ENCODE data around the gene SLC10A3. TPM values are rescaled to one million over a fixed set of nuclear protein-coding genes. Genes with fewer than 3 reads are reported as not detected.

SLC10A3 gene, protein sequence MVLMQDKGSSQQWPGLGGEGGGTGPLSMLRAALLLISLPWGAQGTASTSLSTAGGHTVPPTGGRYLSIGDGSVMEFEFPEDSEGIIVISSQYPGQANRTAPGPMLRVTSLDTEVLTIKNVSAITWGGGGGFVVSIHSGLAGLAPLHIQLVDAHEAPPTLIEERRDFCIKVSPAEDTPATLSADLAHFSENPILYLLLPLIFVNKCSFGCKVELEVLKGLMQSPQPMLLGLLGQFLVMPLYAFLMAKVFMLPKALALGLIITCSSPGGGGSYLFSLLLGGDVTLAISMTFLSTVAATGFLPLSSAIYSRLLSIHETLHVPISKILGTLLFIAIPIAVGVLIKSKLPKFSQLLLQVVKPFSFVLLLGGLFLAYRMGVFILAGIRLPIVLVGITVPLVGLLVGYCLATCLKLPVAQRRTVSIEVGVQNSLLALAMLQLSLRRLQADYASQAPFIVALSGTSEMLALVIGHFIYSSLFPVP
- total RNA-seq, result 3.5 TPM

DNA sequence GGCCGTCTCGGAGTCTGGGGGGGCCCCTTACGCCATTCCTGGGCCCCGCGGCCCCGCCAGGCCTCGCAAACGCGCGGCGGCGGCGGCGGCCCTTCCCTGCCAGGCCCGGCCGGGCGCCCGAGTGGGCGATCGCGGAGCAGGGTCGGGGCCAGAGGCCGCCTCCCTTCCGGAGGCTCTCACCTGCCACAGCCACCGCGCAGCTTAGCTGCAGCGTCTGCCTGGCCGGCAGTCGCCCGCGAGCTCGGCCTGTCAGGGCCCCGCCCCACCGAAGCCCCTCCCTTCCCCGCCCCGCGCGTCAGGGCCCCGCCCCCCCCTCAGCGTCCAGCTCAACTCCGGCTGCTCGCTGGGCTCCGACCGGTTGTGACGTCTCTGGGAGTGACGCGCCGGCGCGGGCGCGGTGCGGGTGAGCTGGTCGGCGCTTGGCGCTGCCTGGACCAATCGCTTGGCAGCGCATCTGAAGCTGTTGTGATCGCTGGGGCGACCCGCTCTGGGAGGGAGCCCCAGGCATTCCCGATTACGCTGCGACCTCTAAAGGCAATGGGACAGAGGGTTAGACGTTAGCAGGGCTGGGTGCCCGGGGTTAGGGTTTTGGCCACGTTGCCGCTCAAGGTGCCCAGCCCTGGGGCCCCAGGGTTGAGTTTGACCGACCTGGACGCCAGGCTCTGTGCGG, at the start of gene SLC10A3:
Gene SLC10A3 (minus strand): TSS at position 216 of the 670 bp plus-strand sequence. CDS start 1,689 bp downstream, outside the sequence.

DNA sequence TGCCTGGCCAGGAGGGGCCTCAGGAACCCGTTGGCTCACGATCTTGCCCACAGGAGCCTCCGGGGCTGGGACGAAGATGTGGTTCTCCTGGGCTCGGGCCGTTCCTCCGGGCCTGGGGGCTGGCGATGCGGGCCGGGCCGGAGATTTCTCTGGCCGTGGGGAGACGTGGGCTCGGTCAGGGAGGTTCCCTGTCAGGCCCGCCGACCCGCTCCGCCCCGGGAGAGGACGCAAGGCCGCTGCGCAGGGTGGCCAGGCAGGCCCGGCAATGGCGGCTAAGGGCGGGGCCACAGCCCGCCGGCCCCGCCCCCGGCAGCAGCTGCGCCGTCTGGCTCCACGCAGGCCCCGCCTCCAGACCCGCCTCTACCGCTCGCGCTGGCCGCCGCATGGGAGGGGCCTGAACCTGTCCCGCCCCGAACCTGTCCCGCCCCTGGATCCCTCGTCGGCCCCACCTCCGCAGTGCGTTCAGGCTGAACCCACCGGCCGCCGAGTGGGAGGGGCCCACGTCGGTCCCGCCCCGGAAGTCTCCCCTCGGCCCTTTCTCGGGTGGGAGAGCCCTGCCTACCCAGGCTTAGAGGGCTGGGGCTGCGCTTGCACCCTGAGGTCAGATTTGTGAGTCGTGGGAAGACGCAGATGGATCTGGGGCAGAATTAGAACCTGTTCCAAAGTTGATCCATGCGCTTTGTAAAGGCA, 25.7 kb upstream of the SLC10A3 start, which contains the start of gene FAM3A:
Gene FAM3A (minus strand): TSS at position 267 of the 690 bp plus-strand sequence. CDS start 460 bp downstream, outside the sequence.

DNA sequence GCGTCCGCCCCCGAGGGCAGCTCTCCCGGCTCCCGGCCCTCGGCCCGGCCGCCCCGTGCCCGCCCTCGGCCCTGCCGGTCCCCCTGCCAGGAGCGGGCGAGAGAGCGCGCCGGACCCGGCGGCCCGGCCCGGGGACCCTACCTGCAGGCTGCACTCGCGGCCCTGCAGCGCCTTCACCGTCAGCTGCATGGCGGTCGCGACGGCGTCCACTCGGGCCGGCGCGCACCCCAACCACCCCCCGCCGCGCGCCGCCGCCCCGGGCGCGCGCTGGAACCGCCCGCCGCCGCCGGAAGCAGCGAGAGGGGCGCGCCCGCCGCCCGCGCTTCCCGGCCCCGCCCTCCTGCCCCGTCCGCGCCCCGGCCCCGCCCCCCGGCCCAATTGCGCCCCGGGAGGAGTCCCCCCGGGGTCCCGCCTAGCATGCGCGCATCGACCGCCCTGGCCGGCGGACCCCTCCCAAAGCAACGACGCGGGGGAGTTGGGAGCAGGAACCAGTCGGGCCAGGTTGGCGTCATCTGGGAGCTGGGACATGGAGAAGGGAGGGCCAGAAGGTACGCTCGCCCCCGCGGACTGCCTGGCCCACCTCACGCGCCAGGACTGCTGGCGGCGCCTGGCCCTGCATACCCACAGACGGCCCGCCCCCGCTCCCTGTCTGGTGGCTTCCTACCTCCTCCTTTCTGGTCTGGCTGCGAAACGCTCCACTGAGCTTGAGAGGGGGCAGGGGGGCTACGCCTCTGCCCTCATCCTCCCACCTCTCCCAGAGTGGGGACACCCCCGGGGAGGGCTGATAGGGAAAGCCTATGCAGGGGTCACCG, 3.8 kb downstream of the SLC10A3 start, which contains the start of gene UBL4A:
Gene UBL4A (minus strand): TSS at position 220 of the 812 bp plus-strand sequence. CDS start 31 bp downstream, at position 189.

DNA sequence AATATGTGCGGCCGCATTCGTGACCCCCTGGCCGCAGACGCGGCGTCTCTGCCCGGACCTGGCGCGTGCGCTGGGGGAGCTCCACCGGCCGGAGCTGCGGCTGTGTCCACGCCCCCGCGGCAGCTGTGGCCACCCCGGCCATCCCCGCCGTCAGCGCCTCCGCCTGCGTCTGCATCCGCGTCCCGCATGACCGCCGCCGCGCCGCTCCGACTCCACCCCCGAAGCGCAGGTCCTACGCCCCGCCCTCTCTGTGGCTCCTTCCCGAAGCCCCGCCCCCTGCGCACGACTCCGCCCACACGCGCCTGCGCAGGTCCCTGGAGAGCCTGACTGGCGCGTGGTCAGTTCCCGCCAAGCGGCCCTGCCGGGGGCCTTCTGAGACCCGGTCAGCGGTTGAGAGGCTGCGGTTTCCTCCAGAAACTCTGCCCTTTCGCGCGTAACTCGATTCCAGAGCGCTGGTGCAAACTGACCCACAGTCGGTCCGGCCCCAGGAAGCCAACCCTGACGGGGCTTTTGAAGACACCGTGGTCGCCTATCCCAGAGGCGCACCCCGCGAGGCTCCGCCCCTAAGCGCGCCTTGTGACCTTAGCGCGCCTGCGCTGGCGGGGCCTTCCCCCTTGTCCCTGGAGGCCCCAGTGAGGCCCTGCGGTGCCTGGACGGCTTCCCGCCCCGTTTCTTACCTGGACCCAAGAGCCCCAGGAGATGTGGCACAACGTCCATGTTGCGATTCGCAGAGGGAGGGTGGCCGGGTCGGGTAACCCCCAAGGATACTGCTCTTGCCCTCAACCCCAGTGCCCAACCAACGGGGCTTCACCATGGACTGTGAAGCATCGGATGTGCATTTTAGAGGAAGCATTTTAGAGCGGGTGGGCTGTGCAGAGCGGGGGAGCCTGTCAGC, 11.5 kb downstream of the SLC10A3 start, which contains the start of gene LAGE3:
Gene LAGE3 (minus strand): TSS at position 554 of the 895 bp plus-strand sequence. CDS start 366 bp downstream, at position 188.

DNA sequence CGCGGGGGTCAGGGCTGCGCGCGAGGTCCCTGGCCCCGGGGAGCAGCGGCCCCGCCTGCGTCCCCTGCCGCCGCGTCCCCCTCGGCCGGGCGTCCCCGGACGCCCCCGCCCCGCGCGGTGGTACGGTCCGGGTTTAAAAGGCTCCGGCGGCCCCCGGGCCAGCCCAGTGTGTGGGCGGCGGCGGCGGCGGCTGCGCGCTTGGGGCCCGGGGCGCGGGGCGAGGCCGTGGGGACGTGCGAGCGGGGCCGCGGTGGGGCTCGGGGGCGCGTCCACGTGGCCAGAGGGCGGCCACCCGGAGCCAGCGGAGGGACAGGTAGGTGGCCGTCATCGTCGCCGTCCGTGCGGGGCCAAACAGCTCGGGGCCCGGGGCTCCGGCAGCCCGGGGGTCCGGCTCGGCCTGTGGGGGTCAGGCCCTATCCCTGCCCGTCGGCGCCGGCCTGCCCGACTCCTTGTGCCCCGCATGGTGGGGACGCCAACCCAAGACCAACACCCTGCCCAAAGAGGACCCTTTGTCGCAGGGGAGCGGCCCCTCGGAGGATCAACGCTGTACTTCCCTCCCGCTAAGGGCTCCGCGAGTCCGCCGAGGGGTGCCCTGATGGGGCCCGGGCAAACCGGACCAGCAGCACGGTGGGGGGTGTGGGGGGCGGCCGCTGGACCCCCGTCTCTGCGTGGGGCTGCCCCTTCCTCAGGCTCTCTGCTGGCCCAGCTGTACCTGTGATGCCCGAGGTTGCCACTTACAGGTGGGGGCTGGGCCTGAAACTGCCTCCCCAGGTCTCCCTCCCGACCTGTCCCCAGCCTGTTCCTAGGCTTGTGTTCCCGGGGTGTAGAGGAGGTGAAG, 32.1 kb downstream of the SLC10A3 start, which contains the start of gene PLXNA3:
Gene PLXNA3 (plus strand): TSS at position 166 of the 838 bp plus-strand sequence. CDS start 1,903 bp downstream, outside the sequence.

DNA sequence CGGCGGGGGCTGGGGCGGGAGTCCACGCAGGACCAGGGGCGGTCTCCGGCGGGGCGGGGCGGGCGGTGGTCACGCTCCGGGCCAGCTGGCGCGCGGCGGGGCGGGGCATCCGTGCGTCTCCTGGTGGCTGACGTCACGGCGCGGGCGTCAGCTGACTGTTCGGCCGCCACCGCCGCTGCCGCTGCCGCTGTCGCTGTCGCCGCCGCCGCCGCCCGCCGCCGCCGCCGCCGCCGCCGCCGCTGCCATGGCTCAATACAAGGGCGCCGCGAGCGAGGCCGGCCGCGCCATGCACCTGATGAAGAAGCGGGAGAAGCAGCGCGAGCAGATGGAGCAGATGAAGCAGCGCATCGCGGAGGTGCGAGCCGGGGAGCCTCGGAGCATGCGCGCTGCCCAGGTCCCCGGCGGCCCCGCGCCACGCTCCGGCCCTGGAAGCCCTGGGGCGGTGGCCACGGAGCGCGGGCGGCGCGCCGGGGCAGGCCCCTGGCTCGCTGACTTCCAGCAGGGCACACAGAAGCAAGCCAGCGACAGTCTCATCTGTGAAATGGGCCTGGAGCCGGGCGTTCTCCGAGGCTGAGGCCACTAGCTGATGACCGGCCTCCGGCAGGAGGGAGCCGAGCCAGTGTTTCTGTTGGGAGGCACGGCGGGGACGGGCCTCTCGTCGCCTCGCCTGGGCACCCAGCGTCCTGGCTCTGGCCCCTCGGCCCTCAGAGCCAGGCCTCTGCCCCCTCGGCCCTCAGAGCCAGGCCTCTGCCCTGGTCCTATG, 46.3 kb downstream of the SLC10A3 start, which contains the start of gene FAM50A:
Gene FAM50A (plus strand): TSS at position 150 of the 763 bp plus-strand sequence. CDS start 95 bp downstream, at position 245.

Small RNAs within 50 kb of the gene (small RNA-seq; reads per million reads assigned to genes)
- gene MIR6858 (0.10 reads per million), gene RN7SL697P (not detected)

Other genes starting within 250 kb of the SLC10A3 start
- not detected for gene OPN1MW3, start 233.0 kb downstream of the SLC10A3 start, total RNA-seq
- not detected for gene TEX28, start 195.5 kb downstream of the SLC10A3 start, total RNA-seq
- 0.69 TPM for gene TKTL1, start 194.8 kb downstream of the SLC10A3 start, total RNA-seq
- gene FLNA, start 116.0 kb downstream of the SLC10A3 start, total RNA-seq, result 93.4 TPM
- 35.8 TPM for gene EMD, start 111.3 kb downstream of the SLC10A3 start, total RNA-seq
- gene RPL10, start 92.3 kb downstream of the SLC10A3 start, total RNA-seq, result 1,254 TPM
- 10.6 TPM for gene DNASE1L1, start 81.4 kb downstream of the SLC10A3 start, total RNA-seq
- 12.0 TPM for gene TAFAZZIN, start 79.1 kb downstream of the SLC10A3 start, total RNA-seq
- gene ATP6AP1, start 62.0 kb downstream of the SLC10A3 start, total RNA-seq, result 83.0 TPM
- gene GDI1, start 53.5 kb downstream of the SLC10A3 start, total RNA-seq, result 289 TPM
- 26.1 TPM for gene FAM50A, start 46.5 kb downstream of the SLC10A3 start, total RNA-seq
- 20.5 TPM for gene PLXNA3, start 32.3 kb downstream of the SLC10A3 start, total RNA-seq
- gene LAGE3, start 11.3 kb downstream of the SLC10A3 start, total RNA-seq, result 16.1 TPM
- 35.1 TPM for gene UBL4A, start 4.0 kb downstream of the SLC10A3 start, total RNA-seq
- 15.0 TPM for gene FAM3A, start 25.6 kb upstream of the SLC10A3 start, total RNA-seq
- 17.3 TPM for gene G6PD, start 56.2 kb upstream of the SLC10A3 start, total RNA-seq
- gene IKBKG, start 57.0 kb upstream of the SLC10A3 start, total RNA-seq, result 6.0 TPM
- not detected for gene CTAG1A, start 94.5 kb upstream of the SLC10A3 start, total RNA-seq
- not detected for gene CTAG1B, start 128.7 kb upstream of the SLC10A3 start, total RNA-seq
- gene CTAG2, start 162.9 kb upstream of the SLC10A3 start, total RNA-seq, result not detected

All from diencephalon (tissue), 1 donor.